GM12875 (cell line): ENCODE data around the gene EVX1.

Source experiments
- H3K4me3 ChIP-seq: one replicate; pipeline ENCODE4 v1.5.1; 2011; ENCODE audit warnings: low read depth, low read length, control low read depth
- CTCF ChIP-seq: IDR thresholded peaks from 2 replicates; pipeline ENCODE4 v1.5.1; 2011; ENCODE audit warnings: low read depth, mild to moderate bottlenecking, control low read depth, inconsistent platforms, low read length, moderate library complexity, borderline replicate concordance; ENCODE audit not compliant: insufficient read depth

Gene EVX1

GRCh38 chr7:27238979-27239386 is 3.6 kb upstream of the EVX1 start:
- no peak overlapping the region for H3K4me3 ChIP-seq
- no peak for TF ChIP-seq CTCF

GRCh38 chr7:27239387-27240014 is 3.1 kb upstream of the EVX1 start:
- no peak overlapping the region for H3K4me3 ChIP-seq
- no peak for TF ChIP-seq CTCF

GRCh38 chr7:27240015-27240731 is 2.4 kb upstream of the EVX1 start:
- H3K4me3 ChIP-seq = no peak overlapping the region

GRCh38 chr7:27241189-27242056 is 1.2 kb upstream of the EVX1 start:
- no peak for TF ChIP-seq CTCF

More at GRCh38 chr7:27240015-27240731, 2.4 kb upstream of the EVX1 start:
- TF ChIP-seq CTCF = no peak

GRCh38 chr7:27242154-27242553 is 448 bp upstream of the EVX1 start:
- TF ChIP-seq CTCF = no peak
- H3K4me3 ChIP-seq = no peak overlapping the region

More at GRCh38 chr7:27241189-27242056, 1.2 kb upstream of the EVX1 start:
- no peak overlapping the region for H3K4me3 ChIP-seq

- no peak for TF ChIP-seq CTCF
- H3K4me3 ChIP-seq = no peak overlapping the region
Observed at GRCh38 chr7:27243340-27244163, 950 bp downstream of the EVX1 start.
